IMR-90 (cell line): ENCODE data around the gene ELF5. TPM values are rescaled to one million over a fixed set of nuclear protein-coding genes. Genes with fewer than 3 reads are reported as not detected.

Experiments used
- ATAC-seq: fragments of 200-7000 bp; cut with Tn5 transposase; 2 replicates; pipeline ENCODE4 v1.9.1; 2020; ENCODE audit warnings: low read depth, mild to moderate bottlenecking, moderate library complexity
- BruUV-seq: library from RNA; stranded (reverse); fragments of 400-500 nt; replicated peaks from 2 replicates; lab custom pipeline; 2021; lab: Mats Ljungman, UMichigan
- CTCF ChIA-PET: fragments of 300-600 bp; formaldehyde crosslinking; extraction: SDS; loops from one replicate; lab custom pipeline; 2021; ENCODE audit warnings: antibody characterized with exemption; lab: Yijun Ruan, JAX
- POLR2A ChIA-PET: fragments of 300-600 bp; sonication (Branson Sonifier 250); formaldehyde crosslinking; loops from one replicate; lab custom pipeline; 2022; ENCODE audit warnings: antibody characterized with exemption; ENCODE audit not compliant: unreplicated experiment; lab: Charles Lee
- DNase-seq: peaks from one replicate; pipeline ENCODE4 v3.0.0; 2013
- H2AFZ ChIP-seq: replicated peaks from 2 replicates; pipeline ENCODE3; 2013; ENCODE audit warnings: low read length, mild to moderate bottlenecking; ENCODE audit not compliant: poor library complexity
- H2AK5ac ChIP-seq: 2 replicates; pipeline ENCODE4 v1.6.1; 2013; ENCODE audit warnings: low read depth, low read length, inconsistent platforms
- H2AK9ac ChIP-seq: replicated peaks from 2 replicates; pipeline ENCODE3; 2013; ENCODE audit warnings: mild to moderate bottlenecking, low read depth, low read length, moderate library complexity; ENCODE audit not compliant: poor library complexity
- H2BK120ac ChIP-seq: 2 replicates; pipeline ENCODE4 v1.6.1; 2013; ENCODE audit warnings: low read depth, low read length, inconsistent platforms
- H2BK15ac ChIP-seq: 3 replicates; pipeline ENCODE4 v1.6.1; 2013; ENCODE audit warnings: low read depth, low read length, inconsistent platforms
- H2BK20ac ChIP-seq: 2 replicates; pipeline ENCODE4 v1.6.1; 2013; ENCODE audit warnings: low read depth, mild to moderate bottlenecking, inconsistent platforms, low read length, moderate library complexity
- H2BK5ac ChIP-seq: 2 replicates; pipeline ENCODE4 v1.6.1; 2013; ENCODE audit warnings: mild to moderate bottlenecking, low read depth, low read length, inconsistent platforms; ENCODE audit not compliant: poor library complexity, severe bottlenecking
- H3K14ac ChIP-seq: replicated peaks from 2 replicates; pipeline ENCODE4 v1.6.1; 2013; ENCODE audit warnings: low read depth, low read length, inconsistent platforms
- H3K18ac ChIP-seq: 2 replicates; pipeline ENCODE4 v1.6.1; 2013; ENCODE audit warnings: low read depth, low read length, control low read depth
- H3K23ac ChIP-seq: 2 replicates; pipeline ENCODE4 v1.6.1; 2013; ENCODE audit warnings: low read depth, low read length, inconsistent platforms
- H3K27ac ChIP-seq: 2 replicates; pipeline ENCODE4 v1.5.1; 2013; ENCODE audit warnings: mild to moderate bottlenecking, control low read depth, low read length; ENCODE audit not compliant: insufficient read depth
- H3K27me3 ChIP-seq: 2 replicates; pipeline ENCODE4 v1.6.1; 2013; ENCODE audit warnings: low read length; ENCODE audit not compliant: control insufficient read depth, insufficient read depth
- H3K36me3 ChIP-seq: 2 replicates; pipeline ENCODE4 v1.6.1; 2013; ENCODE audit warnings: low read length, mixed read lengths; ENCODE audit not compliant: control insufficient read depth, insufficient read depth
- H3K4ac ChIP-seq: 2 replicates; pipeline ENCODE4 v1.6.1; 2013; ENCODE audit warnings: low read depth, low read length, inconsistent platforms
- H3K4me1 ChIP-seq: 2 replicates; pipeline ENCODE4 v1.6.1; 2013; ENCODE audit warnings: low read length, mixed read lengths; ENCODE audit not compliant: control insufficient read depth, insufficient read depth
- H3K4me2 ChIP-seq: 2 replicates; pipeline ENCODE4 v1.6.1; 2013; ENCODE audit warnings: low read depth, mild to moderate bottlenecking, control low read depth, low read length, moderate library complexity
- H3K4me3 ChIP-seq: 2 replicates; pipeline ENCODE4 v1.5.1; 2013; ENCODE audit warnings: low read depth, mild to moderate bottlenecking, control low read depth, low read length, moderate library complexity; ENCODE audit not compliant: insufficient read depth
- H3K56ac ChIP-seq: 2 replicates; pipeline ENCODE4 v1.6.1; 2013; ENCODE audit warnings: low read length, inconsistent platforms; ENCODE audit not compliant: insufficient read depth; ENCODE audit errors: extremely low read depth
- H3K79me1 ChIP-seq, 2 experiments: 2 replicates each; pipeline ENCODE4 v1.6.1; 2013; ENCODE audit warnings: low read length in 2 of 2, inconsistent platforms in 1 of 2, low read depth in 1 of 2
- H3K9ac ChIP-seq: 2 replicates; pipeline ENCODE4 v1.6.1; 2013; ENCODE audit warnings: low read depth, low read length, control low read depth
- H3K9me1 ChIP-seq: 2 replicates; pipeline ENCODE4 v1.6.1; 2013; ENCODE audit warnings: low read length, inconsistent platforms; ENCODE audit not compliant: insufficient read depth
- H3K9me3 ChIP-seq: 2 replicates; pipeline ENCODE4 v1.6.1; 2013; ENCODE audit warnings: low read length; ENCODE audit not compliant: control insufficient read depth, insufficient read depth
- H4K20me1 ChIP-seq: 2 replicates; pipeline ENCODE4 v1.6.1; 2013; ENCODE audit warnings: low read length, inconsistent platforms; ENCODE audit not compliant: insufficient read depth
- H4K5ac ChIP-seq: 2 replicates; pipeline ENCODE4 v1.6.1; 2013; ENCODE audit warnings: mild to moderate bottlenecking, low read depth, low read length, control low read depth
- H4K8ac ChIP-seq, 2 experiments: 2 replicates each; pipeline ENCODE4 v1.6.1; 2013; ENCODE audit warnings: low read depth in 2 of 2, low read length in 2 of 2, control low read depth in 1 of 2, inconsistent platforms in 1 of 2
- H4K91ac ChIP-seq: 2 replicates; pipeline ENCODE4 v1.6.1; 2013; ENCODE audit warnings: low read depth, low read length, inconsistent platforms; ENCODE audit not compliant: insufficient read depth
- CEBPB ChIP-seq: IDR thresholded peaks from 2 replicates; pipeline ENCODE4 v1.6.1; 2012; ENCODE audit warnings: low read depth, low read length, improper control_type of control experiment
- CTCF ChIP-seq: conservative IDR thresholded peaks from 2 replicates; pipeline ENCODE4 v1.5.1; 2012; ENCODE audit warnings: mild to moderate bottlenecking, low read depth, low read length, improper control_type of control experiment
- RAD21 ChIP-seq: IDR thresholded peaks from 2 replicates; pipeline ENCODE4 v1.6.1; 2012; ENCODE audit warnings: low read length, improper control_type of control experiment
- SMC3 ChIP-seq: fragments of 150-350 bp; IDR thresholded peaks from 2 replicates; pipeline ENCODE4 v1.6.1; 2016; ENCODE audit warnings: low read depth, mild to moderate bottlenecking, antibody characterized with exemption, low read length, moderate library complexity
- WGBS, 2 experiments: methylation state at CpG; one replicate each; pipeline versions ENCODE4 v1.1.5 to v1.1.7; 2013; ENCODE audit warnings: missing lambda C conversion rate in 2 of 2; ENCODE audit not compliant: insufficient read length in 1 of 2; ENCODE audit errors: extremely low coverage in 2 of 2; 5-methylcytosine and 5-hydroxymethylcytosine counted together
- dilution Hi-C: fragments of 300-500 bp; cut with HindIII; formaldehyde crosslinking; loops from one replicate; pipeline ENCODE4 v1.14.3; 2018; ENCODE audit warnings: low sequenced_read_pairs; ENCODE audit not compliant: unreplicated experiment
- in situ Hi-C: fragments of 300-500 bp; cut with MboI; formaldehyde crosslinking; loops from 3 replicates; pipeline ENCODE4 v1.14.3; 2019; ENCODE audit warnings: low sequenced_read_pairs, inconsistent platforms, mixed read lengths
- intact Hi-C: fragments of 100-400 bp; cut with micrococcal nuclease; formaldehyde crosslinking; loops from 2 replicates; pipeline ENCODE4 v1.10.0; 2022
- polyA plus RNA-seq, 3 experiments: library from polyadenylated mRNA; depleted of rRNA; stranded (reverse); fragments of >200 nt; gene quantifications; 2 replicates each; pipeline ENCODE4 v1.2.3, GENCODE V29; 2012; ENCODE audit warnings: low replicate concordance in 1 of 3
- total RNA-seq: library from RNA; depleted of rRNA; stranded (reverse); fragments of >200 nt; gene quantifications from 2 replicates; pipeline ENCODE4 v1.2.3, GENCODE V29; 2012

Gene ELF5
- total and polyA plus RNA-seq, 2 of the 4 experiments (the other 2 are of a cell fraction), result not detected

GRCh38 chr11:34512840-34513681 is 533 bp downstream of the ELF5 start:
- ATAC-seq (peak; percentile 97), DNase-seq (peak; percentile 54)
- Histone ChIP-seq H4K8ac (no peak overlapping the region), H3K4me3 (no peak overlapping the region), H4K20me1 (no peaks in the 10 kb centered on the region), H2AK9ac (no peak overlapping the region), H2BK20ac (no peak overlapping the region), H3K79me1 (no peaks in the 10 kb centered on the region), H2BK5ac (no peak overlapping the region), H3K23ac (no peak overlapping the region), H3K27me3 (peaks cover 13% of the 10 kb centered on the region), H3K4me1 (peaks cover 3% of the 10 kb centered on the region; the same call in 1 of the 2 replicates), H2AK5ac (peak overlapping the region; percentile 44; the same call in 1 of the 2 replicates), H4K5ac (no peak overlapping the region), H3K56ac (no peak overlapping the region), H3K4ac (no peak overlapping the region), H3K18ac (no peak overlapping the region), H3K9me3 (no peaks in the 10 kb centered on the region), H3K36me3 (no peaks in the 10 kb centered on the region), H2BK15ac (no peak overlapping the region), H2BK120ac (no peak overlapping the region), H3K14ac (no peak overlapping the region), H3K27ac (no peak overlapping the region), H4K91ac (no peak overlapping the region), H3K4me2 (no peak overlapping the region), H3K9me1 (peaks cover 4% of the 10 kb centered on the region), H2AFZ (peak overlapping the region; percentile 44), H3K9ac (no peak overlapping the region)
- BruUV-seq, result no TSS peak
- TF ChIP-seq CEBPB (no peak), SMC3 (peak; percentile 76), RAD21 (peak; percentile 65), CTCF (peak; percentile 70)
- in situ Hi-C loops, result no loop called here
- ChIA-PET POLR2A (no interaction called here), CTCF (interaction anchor here (0.6 to 2.1 kb wide), 5 partner anchors 13 to 663 kb away, joined by 3 to 7 read pairs (median 4); no protein-coding TSS in a partner anchor)
- dilution Hi-C loops, result no loop called here
- 78% methylated on average over 14 of the region's 24 CpGs; no CpG with 5 or more reads in 1 of the 2 experiments for WGBS, 2 experiments
- intact Hi-C loops, result loop anchor here (1.0 kb wide), 1 partner anchor 378 kb away; no protein-coding TSS in a partner anchor
